HG03442 (cell line): ENCODE measurements around the gene ITGAL.

Source experiments
- ATAC-seq: cut with Tn5 transposase; IDR thresholded peaks from one replicate; pipeline ENCODE4 v1.9.1; 2021; ENCODE audit warnings: mild to moderate bottlenecking, moderate library complexity; ENCODE audit not compliant: unreplicated experiment

ITGAL gene

GRCh38 chr16:30541502-30542329 is 69.2 kb downstream of the ITGAL start:
- no peak for ATAC-seq

GRCh38 chr16:30543067-30543466 is 70.5 kb downstream of the ITGAL start:
- no peak for ATAC-seq

- ATAC-seq = no peak
Measured at GRCh38 chr16:30546115-30546514, 73.6 kb downstream of the ITGAL start.

- ATAC-seq = no peak
Measured at GRCh38 chr16:30548416-30549253, 76.1 kb downstream of the ITGAL start.

- no peak for ATAC-seq
Measured at GRCh38 chr16:30551781-30552180, 79.2 kb downstream of the ITGAL start.

DNA sequence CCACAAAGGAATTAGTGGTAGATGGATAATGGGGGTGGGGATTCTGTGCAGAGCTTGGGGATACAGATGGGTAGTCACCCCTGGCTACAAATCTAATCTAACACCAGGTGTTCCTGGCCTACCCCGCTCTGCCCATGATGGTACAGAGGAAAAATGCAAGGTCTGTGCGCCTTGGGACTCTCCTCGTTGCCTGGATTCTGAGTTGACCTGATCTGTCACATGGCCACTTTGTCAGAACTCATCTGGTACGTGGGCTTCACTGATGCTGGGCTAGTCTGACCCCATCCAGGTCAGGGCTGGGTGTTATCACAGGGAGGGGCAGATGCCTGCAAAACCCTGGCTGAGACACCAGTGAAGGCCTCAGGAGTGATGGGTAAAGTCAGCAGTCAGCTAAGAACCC is 80.4 kb downstream of the ITGAL start:
- no peak for ATAC-seq

DNA sequence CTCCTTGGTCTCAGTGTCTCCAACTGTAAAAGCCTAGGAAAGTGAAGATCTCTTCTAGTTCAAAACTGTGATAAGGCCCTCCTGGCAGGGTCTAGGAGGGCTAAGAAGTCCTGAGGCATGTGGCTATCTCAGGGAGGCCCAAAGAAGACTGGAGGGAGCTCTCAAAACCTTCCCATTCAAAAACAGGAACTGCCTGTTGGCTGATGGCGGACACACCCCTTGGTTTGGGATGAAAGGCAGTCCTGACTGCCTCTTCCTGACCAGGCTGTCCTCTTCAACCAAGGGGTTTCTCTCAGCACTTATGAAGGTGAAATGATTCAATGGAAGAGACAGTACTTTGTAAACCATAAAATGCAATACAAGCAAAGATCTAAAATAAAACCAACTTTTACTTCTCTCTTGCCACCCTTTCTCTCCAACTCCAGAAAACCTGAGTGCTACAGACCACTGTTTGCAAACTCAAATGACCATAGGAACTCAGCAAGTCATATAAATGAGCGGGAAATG is 80.9 kb downstream of the ITGAL start:
- no peak for ATAC-seq

DNA sequence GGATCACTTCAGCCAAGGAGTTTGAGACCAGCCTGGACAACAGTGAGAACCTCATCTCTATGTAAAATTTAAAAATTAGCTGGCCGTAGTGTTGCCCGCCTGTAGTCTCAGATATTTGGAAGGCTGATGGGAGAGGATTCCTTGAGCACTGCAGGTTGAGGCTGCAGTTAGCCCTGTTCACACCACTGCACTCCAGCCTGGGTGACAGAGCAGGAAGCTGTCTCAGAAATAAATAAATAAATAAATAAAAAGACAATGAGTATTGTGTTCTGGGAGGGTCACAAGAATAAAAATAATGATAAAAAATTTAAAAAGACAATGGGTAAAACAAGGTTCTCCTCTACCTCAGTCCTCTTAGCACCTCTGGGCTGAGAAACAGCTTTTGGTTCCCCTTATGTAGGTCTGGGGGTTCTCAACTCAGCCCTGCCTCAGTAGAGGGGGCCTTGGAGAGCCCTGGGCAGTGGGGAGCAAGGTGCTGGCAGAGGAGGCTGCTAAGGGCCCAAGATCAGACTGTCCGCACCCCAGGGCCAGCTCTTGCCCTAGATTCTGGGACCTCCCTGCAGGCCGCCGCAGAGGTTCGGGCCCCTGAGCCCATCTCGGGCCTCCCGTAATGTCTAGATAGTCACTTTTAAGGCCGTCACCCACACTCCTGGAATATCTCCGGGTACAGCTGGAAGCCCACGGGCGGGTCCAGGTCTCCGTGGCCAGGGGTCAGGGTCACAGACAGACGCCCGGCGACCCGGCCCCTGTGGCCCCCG is 82.2 kb downstream of the ITGAL start:
- ATAC-seq = no peak

GRCh38 chr16:30555315-30556124 is 83.0 kb downstream of the ITGAL start:
- no peak for ATAC-seq

- no peak for ATAC-seq
Measured at GRCh38 chr16:30556125-30556473, 83.6 kb downstream of the ITGAL start.

GRCh38 chr16:30557707-30557956 is 85.1 kb downstream of the ITGAL start:
- no peak for ATAC-seq

DNA sequence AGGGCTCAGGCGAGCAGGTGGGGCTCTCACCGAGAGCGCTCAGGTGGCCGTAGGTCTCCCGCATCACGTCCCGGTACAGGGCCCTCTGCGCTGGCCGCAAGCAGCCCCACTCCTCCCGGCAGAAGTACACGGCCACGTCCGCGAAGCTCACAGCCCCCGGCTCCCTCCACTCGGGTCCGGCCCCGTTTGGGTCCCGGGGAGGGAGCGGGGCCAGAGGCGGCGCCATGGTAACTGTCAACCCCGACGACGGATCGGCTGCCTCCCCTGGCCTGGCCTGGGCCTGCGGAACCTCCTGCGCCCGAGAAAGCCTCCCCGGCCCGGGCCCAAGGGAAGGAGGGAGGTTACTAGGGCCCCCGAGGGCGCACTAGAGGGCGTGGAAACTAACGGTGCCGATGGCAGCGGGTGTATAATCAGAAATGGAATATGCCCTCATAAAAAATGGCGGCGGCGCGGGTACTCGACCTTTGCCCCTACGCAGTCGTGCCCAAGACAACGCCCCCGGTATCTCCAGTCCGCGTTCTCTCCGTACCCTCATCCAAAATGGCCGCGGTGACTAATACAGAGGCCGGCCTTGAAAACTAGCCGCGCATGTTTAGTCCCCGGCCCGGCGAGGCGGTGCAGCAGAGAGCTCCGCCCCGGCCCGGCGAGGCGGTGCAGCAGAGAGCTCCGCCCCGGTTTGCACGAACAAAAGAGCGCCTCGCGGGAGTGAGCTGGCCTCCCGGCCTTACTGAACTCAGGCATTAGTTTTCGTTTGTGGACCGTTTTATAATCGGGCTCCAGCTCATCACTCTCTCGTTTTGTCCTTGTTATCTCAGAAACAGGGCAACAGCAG is 85.6 kb downstream of the ITGAL start, which contains the start of gene ZNF764:
TSS of gene ZNF764 (minus strand) at position 418 of the 832 bp plus-strand sequence. CDS start at position 226, 192 bp downstream.
- peak; percentile 87 for ATAC-seq

DNA sequence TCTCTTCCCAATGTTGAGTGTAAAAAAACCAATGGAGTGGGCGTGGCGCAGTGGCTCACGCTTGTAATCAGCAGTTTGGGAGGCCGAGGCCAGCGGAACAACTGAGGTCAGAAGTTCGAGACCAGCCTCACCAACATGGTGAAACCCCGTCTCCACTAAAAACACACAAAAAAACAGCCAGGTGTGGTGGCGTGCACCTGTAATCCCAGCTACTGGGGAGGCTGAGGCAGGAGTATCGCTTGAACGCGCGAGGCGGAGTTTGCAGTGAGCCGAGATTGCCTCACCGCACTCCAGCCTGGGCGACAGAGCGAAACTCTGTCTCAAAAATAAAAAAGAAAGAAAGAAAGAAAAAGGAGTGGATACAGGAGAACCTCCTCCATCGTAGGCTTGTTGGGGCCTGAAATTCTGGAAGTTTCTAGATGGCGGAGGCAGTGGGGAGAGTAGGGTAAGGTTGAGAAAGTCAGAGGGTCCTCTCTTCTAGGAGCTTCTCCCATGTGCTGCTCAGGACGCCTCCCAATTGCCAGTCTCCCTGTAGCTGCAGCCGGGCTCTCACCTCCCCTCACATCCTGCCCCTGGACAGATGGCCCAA is 86.3 kb downstream of the ITGAL start:
- ATAC-seq = no peak

DNA sequence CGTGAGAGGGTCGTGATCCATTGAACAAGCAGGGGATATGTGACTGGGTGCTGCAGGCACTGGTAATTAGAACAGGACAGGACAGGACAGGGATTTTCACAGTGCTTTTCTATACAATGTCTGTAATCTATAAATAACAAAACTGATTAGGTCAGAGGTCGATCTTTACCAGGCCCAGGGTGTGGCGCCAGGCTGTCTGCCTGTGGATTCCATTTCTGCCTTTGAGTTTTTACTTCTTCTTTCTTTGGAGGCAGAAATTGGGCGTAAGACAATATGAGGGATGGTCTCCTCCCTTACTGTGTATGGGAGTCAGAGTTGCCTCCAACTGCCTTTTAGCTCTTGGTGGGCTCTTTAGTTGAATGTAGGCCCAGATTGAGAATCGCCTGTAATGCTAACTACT is 87.1 kb downstream of the ITGAL start:
- no peak for ATAC-seq

DNA sequence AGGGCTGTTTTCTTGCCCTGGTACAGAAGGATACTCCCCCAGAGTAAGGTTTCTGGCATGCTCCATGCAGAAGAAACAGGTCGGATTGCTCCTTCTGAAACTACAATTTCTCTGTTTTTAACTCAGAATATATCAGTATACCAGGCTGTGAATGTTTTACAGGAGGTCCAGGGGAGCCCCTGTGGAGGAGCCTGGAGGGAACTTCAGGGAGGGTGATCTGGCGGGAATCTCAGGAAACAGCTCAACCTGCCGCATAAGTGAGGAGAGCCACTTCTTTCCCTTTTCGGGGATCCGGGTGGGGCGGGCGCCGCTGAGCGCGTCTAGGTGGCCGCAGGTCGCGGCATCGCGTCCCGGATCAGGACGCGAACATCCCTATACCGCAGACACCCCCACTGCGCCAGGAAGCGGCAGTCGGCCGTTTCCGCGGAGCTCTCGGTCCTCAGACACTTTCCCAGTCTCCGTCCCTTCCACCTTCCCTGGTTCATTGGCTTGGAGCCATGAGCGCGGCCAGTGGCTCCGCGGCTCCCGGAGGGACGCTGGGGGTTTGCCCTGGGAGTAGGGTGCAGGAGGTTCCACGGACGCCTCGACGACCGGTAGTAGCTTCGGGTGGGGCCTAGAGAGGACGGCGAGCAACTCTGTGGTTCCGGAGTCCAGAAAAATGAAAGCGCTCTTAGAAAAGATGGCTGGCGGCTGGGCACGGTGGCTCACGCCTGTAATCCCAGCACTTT is 88.7 kb downstream of the ITGAL start:
- no peak for ATAC-seq

GRCh38 chr16:30562021-30562420 is 89.5 kb downstream of the ITGAL start:
- no peak for ATAC-seq

GRCh38 chr16:30565526-30565925 is 93.0 kb downstream of the ITGAL start:
- ATAC-seq = no peak

DNA sequence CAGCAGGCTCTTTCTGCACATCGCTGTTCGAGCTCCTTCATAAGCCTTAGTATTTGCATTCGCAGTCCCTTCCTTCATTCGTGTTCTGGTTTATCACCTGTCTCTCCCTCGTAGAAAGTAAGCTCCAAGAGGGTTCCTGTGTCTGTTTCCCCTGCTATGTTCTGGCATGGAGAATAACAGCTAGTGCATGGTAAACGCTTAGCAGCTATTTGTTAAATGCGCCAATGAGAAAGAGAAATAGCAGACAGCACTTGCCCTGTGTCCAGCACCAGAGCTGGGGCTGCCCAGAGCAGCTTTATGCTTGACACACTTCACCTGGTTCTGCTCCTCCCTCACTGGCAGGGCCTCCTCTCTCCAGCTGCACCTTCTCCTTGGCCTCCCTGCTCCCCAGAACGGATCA is 93.4 kb downstream of the ITGAL start:
- ATAC-seq = no peak

GRCh38 chr16:30566531-30566930 is 94.0 kb downstream of the ITGAL start:
- no peak for ATAC-seq
